CD4-positive, alpha-beta T cell treated with Interleukin-2 at 100 ng/mL for 4 hours (primary cell): ENCODE measurements around the gene ZNF32.
"Not testable (repeated sequence)": the region's sequence is repeated elsewhere in the genome, so short reads cannot be mapped to it uniquely, and the experiment has no call there.

ENCODE experiments used
- DNase-seq: peaks from one replicate; pipeline ENCODE4 v3.0.0-alpha.2; 2020; ENCODE audit warnings: low spot score

Gene ZNF32

DNA sequence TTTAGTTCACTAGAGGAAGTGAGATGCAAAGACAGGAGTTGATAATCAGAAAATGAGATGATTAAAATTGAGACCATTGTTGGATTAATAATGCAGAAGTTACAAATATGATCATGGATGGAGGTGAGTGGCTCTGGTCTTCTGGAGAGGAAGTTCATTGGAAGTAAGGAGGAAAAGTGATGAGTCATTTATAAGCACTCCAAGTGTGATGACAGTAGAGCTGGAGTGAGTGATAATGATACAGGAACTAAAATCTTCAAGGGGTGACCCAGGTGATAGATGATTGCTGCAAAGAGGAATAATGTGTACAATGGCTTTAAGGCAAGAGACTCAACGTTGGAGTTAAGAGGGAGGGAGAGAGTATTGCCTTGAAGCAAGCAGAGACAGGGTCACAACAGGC is 20.7 kb downstream of the ZNF32 start:
- no peak for DNase-seq

- peak; percentile 29 for DNase-seq
These were observed 25.3 kb downstream of the ZNF32 start for GRCh38 chr10:43623351-43623750.

DNA sequence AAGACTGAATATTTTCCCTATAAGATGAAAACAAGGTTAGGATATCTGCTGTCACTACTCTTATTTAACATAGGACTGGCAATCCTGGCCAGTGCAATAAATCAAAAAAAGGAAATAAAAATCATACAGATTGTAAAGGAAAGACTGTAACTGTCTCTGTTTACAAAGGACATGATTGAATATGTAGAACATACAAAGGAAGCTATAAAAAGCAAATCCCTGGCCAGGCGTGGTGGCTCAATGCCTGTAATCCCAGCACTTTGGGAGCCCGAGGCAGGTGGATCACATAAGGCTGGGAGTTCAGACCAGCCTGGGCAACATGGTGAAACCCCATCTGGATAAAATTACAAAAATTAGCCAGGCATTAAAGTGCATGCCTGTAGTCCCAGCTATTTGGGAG is 26.6 kb downstream of the ZNF32 start:
- DNase-seq, result no peak

DNA sequence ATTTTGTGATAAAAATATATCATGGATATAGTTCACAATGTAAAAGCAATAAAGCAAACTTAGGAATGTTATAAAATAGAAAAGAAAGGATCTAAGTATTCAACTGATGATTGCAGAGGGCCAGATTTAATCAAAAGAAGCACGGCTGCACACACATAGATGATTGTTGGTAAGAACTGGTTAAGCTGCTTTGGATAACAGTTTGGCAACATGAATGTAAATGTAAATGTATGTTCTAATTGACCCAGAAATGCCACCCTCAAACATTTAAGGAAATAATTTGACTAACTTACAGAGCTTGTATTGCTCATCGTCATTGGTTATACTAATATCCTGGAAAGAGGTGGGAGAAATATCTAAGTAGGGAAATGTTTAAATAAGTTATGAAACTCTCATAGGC is 29.3 kb downstream of the ZNF32 start:
- DNase-seq, result no peak

GRCh38 chr10:43616697-43617370 is 31.8 kb downstream of the ZNF32 start:
- no peak for DNase-seq

DNA sequence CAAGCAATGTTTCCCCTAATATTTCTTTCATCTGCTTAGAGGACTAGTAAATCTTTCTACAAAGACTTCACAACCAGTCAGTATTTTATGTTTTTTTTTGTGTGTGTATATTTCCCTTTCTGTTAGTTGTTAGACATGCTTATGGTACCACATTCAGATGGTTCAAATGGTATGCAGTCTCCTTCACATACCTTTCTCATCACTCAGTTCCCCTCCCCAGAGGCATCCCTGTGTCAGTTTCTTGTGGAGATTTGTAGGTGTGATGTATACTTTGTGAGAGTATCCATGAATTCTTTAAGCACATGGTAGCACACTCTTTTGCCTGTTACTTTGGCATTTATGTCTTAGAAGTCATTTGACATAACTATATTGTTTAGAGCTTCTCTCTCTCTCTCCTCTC is 38.0 kb downstream of the ZNF32 start:
- no peak for DNase-seq

DNA sequence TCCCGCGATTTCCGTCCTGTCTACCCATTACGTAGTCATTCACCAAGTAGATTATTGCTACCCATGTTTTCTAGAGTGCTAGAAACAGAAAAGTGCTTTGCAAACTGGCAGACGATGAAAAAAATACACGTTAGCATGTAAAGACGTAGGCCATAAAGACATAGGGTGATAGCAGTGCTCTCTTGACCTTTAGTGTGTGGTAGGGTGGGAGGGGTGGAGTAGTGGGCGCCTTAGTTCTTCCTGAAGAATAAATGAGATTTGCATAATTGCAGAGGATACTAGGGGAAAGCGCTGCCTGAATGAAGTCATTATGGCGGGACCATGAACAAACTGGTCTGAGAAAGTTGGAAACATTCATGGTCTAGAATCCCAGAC is 41.5 kb downstream of the ZNF32 start:
- DNase-seq, result no peak

DNA sequence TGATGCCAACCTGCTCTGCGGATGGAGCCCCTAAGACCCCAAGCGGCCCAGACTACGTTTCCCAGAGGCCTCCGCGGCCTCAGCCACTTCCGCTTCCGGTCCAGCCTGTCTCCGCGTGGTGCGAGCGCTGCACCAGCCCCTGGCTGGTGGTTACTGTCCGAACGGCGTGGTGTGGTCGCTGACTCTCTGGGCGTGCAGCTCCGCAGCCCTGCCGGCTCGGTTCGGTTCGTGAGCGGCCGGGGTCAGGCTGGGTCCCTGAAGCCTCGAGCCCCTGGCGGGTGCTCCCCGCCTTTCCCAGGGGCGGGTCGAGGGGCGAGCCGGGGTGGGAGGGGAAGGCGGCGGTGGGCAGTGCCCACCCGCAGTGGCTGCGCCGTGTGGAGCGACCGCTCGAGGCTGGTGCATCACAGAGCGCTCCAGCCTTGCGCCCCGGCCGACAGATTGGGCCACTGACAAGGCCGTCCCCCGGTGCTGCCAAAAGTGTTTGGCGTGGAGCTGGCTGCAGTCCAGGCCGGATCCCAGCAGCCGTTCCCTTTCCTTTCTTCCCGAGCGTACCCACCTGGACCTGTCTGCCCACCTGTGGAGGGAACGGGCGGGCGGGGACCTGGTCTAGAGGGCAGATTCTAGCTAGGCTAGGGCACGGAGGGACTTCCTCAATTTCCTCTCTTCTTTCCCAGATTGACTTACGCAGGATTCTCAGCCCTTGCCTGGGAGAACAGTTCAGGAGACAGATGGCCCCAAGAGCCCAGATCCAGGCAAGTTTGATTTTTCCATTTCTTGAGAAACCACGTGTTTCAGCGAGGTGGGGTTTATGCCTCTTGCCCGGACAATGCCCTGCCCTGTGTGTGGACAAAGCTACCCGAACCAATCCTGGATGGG is 42.1 kb downstream of the ZNF32 start, which contains the start of gene ZNF485:
TSS of gene ZNF485 (plus strand) at position 116 of the 876 bp plus-strand sequence. CDS start at position 729, 613 bp downstream.
- peak; percentile 63 for DNase-seq

- DNase-seq, result no peak
These were observed 42.8 kb downstream of the ZNF32 start for GRCh38 chr10:43605850-43606322.

GRCh38 chr10:43601576-43601975 is 47.1 kb downstream of the ZNF32 start:
- DNase-seq, result not testable (repeated sequence)

GRCh38 chr10:43599333-43599732 is 49.3 kb downstream of the ZNF32 start:
- DNase-seq, result no peak

- no peak for DNase-seq
These were observed 50.2 kb downstream of the ZNF32 start for GRCh38 chr10:43598446-43598845.

GRCh38 chr10:43596546-43596945 is 52.1 kb downstream of the ZNF32 start:
- DNase-seq, result no peak

DNA sequence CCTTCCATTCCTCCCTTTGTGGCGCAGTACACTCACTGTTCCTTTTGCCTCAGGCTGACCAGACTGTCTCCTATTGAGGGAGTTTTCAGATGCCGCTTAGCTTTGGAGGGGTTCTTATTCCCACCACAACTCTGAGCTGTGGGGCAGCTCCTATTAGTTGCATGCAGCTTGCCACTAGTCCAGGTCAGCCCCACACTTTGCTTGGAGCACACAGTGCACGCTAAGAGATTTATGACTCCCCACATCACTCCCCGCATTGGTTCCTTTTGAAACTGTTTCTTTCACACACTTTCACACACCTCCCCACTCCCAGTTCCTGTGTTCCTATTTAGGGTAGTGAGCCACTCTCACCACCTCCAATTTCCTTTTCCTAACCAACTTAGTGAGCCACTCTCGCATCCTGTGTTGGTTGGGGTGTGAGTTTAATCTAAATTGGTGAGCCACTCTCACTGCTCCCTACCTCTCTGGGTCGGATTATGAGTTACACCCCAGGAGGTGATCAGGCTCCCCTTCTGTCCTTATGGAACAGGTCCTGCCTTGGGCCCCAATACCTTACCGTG is 52.9 kb downstream of the ZNF32 start:
- DNase-seq, result peak; percentile 32

DNA sequence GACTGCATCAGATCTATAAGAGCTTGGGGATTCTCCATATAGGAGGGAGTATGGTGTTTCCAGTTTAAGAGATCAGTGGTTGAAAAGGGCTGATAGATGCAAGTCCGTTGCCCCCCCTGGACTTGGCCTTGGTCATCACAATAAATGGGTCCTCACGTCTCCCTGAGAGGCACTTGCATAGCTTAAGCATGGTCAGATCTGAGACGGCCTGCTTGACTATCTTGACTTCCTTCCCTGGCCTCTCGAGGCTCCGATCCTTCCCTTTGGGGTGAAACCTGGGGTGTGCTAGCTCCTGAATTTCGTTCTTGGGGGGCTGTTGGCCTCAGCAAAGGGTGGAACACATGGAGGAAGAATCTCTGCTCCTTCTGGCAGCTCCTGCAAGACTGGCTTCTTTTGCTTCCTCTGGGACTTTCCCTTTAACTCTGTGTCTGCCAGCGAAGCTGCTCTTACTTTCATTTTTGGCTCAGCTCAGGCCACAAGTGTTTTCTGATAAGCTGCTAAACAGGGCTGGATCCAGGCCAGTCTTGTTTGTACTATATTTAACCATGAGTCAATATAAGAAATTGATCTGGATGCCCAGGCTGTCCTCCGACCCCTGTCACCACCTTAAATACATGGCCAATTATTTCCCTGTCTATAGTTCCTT is 53.6 kb downstream of the ZNF32 start:
- DNase-seq, result peak; percentile 57
